Measurements from ENCODE around the gene DR1.

DR1 gene

DNA sequence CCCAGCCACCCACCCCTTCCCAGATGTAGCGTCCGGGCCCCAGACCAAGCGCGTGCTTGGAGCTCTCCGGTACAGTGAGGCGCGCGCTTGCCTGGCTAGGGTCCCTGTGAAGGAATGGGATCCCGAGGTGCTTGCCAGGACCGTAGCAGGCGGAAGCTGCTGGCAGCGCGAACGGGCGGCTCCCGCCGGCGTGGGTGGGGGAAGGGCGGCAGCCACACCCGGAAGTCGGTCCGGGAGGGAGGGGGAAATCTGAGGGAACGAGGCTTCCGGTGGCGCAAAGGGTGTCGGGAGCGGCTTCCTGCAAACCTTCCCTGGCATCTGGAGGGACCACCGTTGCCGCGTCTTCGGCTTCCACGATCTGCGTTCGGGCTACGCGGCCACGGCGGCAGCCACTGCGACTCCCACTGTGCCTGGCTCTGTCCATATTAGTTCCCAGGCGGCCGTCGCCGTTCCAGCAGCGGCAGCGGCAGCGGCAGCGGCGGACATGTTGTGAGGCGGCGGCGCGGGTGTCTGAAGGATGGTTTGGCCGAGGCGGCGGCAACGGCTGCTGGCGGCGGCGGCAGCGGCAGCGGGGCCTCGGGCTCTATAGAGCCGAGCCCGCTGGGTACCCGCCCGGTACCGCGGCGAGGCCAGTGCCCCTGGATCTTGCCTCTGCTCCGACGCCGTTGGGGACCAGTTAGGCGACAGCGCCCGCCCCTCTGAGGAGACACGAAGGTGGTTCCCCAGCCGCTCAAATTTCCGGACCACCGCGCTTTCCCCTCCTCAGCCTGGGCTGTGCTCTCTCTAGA lies at the start of gene DR1:
Gene DR1 (plus strand): TSS at position 275 of the 788 bp plus-strand sequence. CDS start 739 bp downstream, outside the sequence.
- Histone ChIP-seq H3K4me1 (ENCODE audit: insufficient read depth, low read length) (peaks cover 50% of the 10 kb centered on the region), H3K4me2 (ENCODE audit: insufficient read depth, low read length) (peak within 1 kb of the TSS; percentile 65), H3K27me3 (ENCODE audit: insufficient read depth, low read length, poor library complexity) (no peaks in the 10 kb centered on the region), H3K36me3 (ENCODE audit: insufficient read depth, low read length) (peaks cover 13% of the 10 kb centered on the region; the same call in 1 of the 2 replicates), H3K79me2 (ENCODE audit: insufficient read depth, low read length) (peaks cover 60% of the 10 kb centered on the region), H3K4me3 (ENCODE audit: low read depth in 1 of 2, low read length in 2 of 2) (peak within 1 kb of the TSS; percentile 66 to 86), H3K9me3 (ENCODE audit: insufficient read depth, low read length, severe bottlenecking) (no peaks in the 10 kb centered on the region), H3K27ac (ENCODE audit: low read length) (peak within 1 kb of the TSS; percentile 97), H4K20me1 (ENCODE audit: insufficient read depth, low read length) (peaks cover 22% of the 10 kb centered on the region; the same call in 1 of the 2 replicates), H3K9ac (ENCODE audit: low read depth, low read length) (peak within 1 kb of the TSS; percentile 91), H2AFZ (ENCODE audit: low read depth, low read length) (peak within 1 kb of the TSS; percentile 93)
- DNase-seq, result peak; percentile 96
- peak; percentile 81 for ATAC-seq (ENCODE audit: insufficient read depth, low read depth)
- no peak for TF ChIP-seq EZH2 (IDR thresholded peaks at IDR 0.05; ENCODE audit: borderline replicate concordance, low read depth, low read length, severe bottlenecking)
- TF ChIP-seq, protein P1, sequence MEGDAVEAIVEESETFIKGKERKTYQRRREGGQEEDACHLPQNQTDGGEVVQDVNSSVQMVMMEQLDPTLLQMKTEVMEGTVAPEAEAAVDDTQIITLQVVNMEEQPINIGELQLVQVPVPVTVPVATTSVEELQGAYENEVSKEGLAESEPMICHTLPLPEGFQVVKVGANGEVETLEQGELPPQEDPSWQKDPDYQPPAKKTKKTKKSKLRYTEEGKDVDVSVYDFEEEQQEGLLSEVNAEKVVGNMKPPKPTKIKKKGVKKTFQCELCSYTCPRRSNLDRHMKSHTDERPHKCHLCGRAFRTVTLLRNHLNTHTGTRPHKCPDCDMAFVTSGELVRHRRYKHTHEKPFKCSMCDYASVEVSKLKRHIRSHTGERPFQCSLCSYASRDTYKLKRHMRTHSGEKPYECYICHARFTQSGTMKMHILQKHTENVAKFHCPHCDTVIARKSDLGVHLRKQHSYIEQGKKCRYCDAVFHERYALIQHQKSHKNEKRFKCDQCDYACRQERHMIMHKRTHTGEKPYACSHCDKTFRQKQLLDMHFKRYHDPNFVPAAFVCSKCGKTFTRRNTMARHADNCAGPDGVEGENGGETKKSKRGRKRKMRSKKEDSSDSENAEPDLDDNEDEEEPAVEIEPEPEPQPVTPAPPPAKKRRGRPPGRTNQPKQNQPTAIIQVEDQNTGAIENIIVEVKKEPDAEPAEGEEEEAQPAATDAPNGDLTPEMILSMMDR (IDR thresholded peaks at IDR 0.05; ENCODE audit: borderline replicate concordance, extremely low read depth, low read length, poor library complexity, severe bottlenecking), result no peak

DNA sequence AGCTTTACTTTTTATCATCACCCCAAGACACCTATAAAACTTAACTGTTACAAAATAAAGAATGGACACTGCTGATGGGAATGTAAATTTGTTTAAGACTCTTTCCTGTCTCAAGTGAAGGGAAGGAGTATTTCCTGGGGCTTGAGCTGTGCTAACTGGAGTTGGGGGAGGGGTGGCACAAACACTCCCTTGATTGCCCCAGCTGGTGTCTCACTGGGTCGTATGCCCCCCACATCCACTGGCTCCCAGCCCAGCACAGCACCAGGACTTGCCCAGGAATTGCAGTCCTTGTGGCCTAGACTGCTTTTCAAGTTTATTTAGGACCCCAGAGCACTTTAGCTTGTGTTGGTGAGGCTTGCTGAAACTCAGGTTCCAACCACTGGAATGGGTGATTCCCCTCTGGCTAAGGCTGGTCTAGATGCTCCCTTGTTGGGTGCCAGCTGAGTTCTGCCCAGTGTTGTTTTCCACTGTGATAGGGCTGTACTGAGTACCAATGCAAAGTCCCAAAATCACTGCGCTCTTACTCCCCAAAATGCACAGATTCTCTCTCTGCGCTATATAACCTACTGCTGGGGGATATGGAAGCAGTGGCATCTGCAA lies 49.1 kb upstream of the DR1 start:
- H3K9me3 ChIP-seq (ENCODE audit: insufficient read depth, low read length, severe bottlenecking), result no peaks in the 10 kb centered on the region
- no peak overlapping the region for H3K4me3 ChIP-seq (ENCODE audit: low read depth in 1 of 2, low read length in 2 of 2)
- H2AFZ ChIP-seq (ENCODE audit: low read depth, low read length), result no peak overlapping the region
- no peak overlapping the region for H3K4me2 ChIP-seq (ENCODE audit: insufficient read depth, low read length)
- no peak overlapping the region for H3K9ac ChIP-seq (ENCODE audit: low read depth, low read length)
- H4K20me1 ChIP-seq (ENCODE audit: insufficient read depth, low read length), result no peaks in the 10 kb centered on the region
- no peaks in the 10 kb centered on the region for H3K79me2 ChIP-seq (ENCODE audit: insufficient read depth, low read length)
- H3K36me3 ChIP-seq (ENCODE audit: insufficient read depth, low read length), result no peaks in the 10 kb centered on the region
- ATAC-seq (ENCODE audit: insufficient read depth, low read depth) (peak; percentile 56; the same call in 2 of the 3 replicates), DNase-seq (peak; percentile 27)
- no peaks in the 10 kb centered on the region for H3K27me3 ChIP-seq (ENCODE audit: insufficient read depth, low read length, poor library complexity)
- TF ChIP-seq, protein P1 (IDR thresholded peaks at IDR 0.05; ENCODE audit: borderline replicate concordance, extremely low read depth, low read length, poor library complexity, severe bottlenecking), result no peak
- TF ChIP-seq EZH2 (IDR thresholded peaks at IDR 0.05; ENCODE audit: borderline replicate concordance, low read depth, low read length, severe bottlenecking), result no peak
- H3K27ac ChIP-seq (ENCODE audit: low read length), result no peak overlapping the region
- H3K4me1 ChIP-seq (ENCODE audit: insufficient read depth, low read length), result peaks cover 3% of the 10 kb centered on the region; the same call in 1 of the 2 replicates

DNA sequence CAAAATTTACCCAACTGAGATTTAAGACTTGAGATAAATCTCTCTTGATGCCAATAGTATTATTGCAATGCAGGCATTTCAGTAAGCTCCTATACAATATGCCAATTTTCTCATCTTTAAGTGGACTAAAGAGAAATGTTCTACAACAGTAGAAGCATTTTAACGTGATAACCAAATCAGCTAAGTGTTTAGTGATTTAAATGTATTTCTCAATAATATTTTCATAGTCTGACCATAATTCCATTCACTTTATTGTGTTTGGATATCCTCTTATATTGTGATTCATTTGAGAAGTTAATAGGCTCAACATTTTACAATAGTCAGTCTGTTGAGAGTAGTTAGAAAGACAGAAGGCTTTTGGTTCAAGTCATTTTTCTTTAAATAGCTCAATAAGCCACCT lies 44.6 kb upstream of the DR1 start:
- Histone ChIP-seq H2AFZ (ENCODE audit: low read depth, low read length) (no peak overlapping the region), H3K27me3 (ENCODE audit: insufficient read depth, low read length, poor library complexity) (no peaks in the 10 kb centered on the region), H3K4me2 (ENCODE audit: insufficient read depth, low read length) (no peak overlapping the region), H3K79me2 (ENCODE audit: insufficient read depth, low read length) (no peaks in the 10 kb centered on the region), H4K20me1 (ENCODE audit: insufficient read depth, low read length) (no peaks in the 10 kb centered on the region), H3K9me3 (ENCODE audit: insufficient read depth, low read length, severe bottlenecking) (no peaks in the 10 kb centered on the region), H3K27ac (ENCODE audit: low read length) (no peak overlapping the region), H3K4me1 (ENCODE audit: insufficient read depth, low read length) (peaks cover 3% of the 10 kb centered on the region; the same call in 1 of the 2 replicates), H3K36me3 (ENCODE audit: insufficient read depth, low read length) (no peaks in the 10 kb centered on the region), H3K9ac (ENCODE audit: low read depth, low read length) (no peak overlapping the region), H3K4me3 (ENCODE audit: low read depth in 1 of 2, low read length in 2 of 2) (no peak overlapping the region)
- DNase-seq (no peak), ATAC-seq (ENCODE audit: insufficient read depth, low read depth) (no peak)
- TF ChIP-seq, protein P1 (IDR thresholded peaks at IDR 0.05; ENCODE audit: borderline replicate concordance, extremely low read depth, low read length, poor library complexity, severe bottlenecking), result no peak
- no peak for TF ChIP-seq EZH2 (IDR thresholded peaks at IDR 0.05; ENCODE audit: borderline replicate concordance, low read depth, low read length, severe bottlenecking)
